ENCODE measurements around the gene RANBP3.

- TF ChIP-seq POLR2A (IDR thresholded peaks at IDR 0.05; ENCODE audit: low read length) (no peak), GATA1 (IDR thresholded peaks at IDR 0.05; ENCODE audit: low read depth, low read length) (no peak)
Observed at GRCh38 chr19:6017576-6017975, 39.6 kb upstream of the RANBP3 start.
